MM.1S (cell line): ENCODE data around the gene HPSE2.

Source experiments
- DNase-seq: peaks from one replicate; pipeline ENCODE4 v3.0.0-alpha.2; 2015
- H2AFZ ChIP-seq: fragments of 300-600 bp; sonication (generic); 2 replicates; pipeline ENCODE4 v1.6.0; 2016; ENCODE audit warnings: antibody characterized with exemption, low read length
- H3F3A ChIP-seq: fragments of 300-600 bp; sonication (generic); 2 replicates; pipeline ENCODE4 v1.6.1; 2016; ENCODE audit warnings: mild to moderate bottlenecking, antibody characterized with exemption, low read length, moderate library complexity, mixed read lengths; ENCODE audit not compliant: insufficient read depth
- H3K27ac ChIP-seq: fragments of 300-600 bp; sonication (generic); 2 replicates; pipeline ENCODE4 v1.5.1; 2016; ENCODE audit warnings: mild to moderate bottlenecking, low read length
- H3K27me3 ChIP-seq: fragments of 300-600 bp; sonication (generic); replicated peaks from 2 replicates; pipeline ENCODE4 v1.6.0; 2016; ENCODE audit warnings: low read length; ENCODE audit not compliant: insufficient read depth
- H3K36me3 ChIP-seq: fragments of 300-600 bp; sonication (generic); replicated peaks from 2 replicates; pipeline ENCODE4 v1.6.1; 2016; ENCODE audit warnings: mild to moderate bottlenecking, low read length, mixed read lengths; ENCODE audit not compliant: insufficient read depth
- H3K4me1 ChIP-seq: fragments of 300-600 bp; sonication (generic); 2 replicates; pipeline ENCODE4 v1.6.1; 2016; ENCODE audit warnings: low read length, mixed read lengths
- H3K4me2 ChIP-seq: fragments of 300-600 bp; sonication (generic); 2 replicates; pipeline ENCODE4 v1.6.0; 2016; ENCODE audit warnings: low read depth, low read length
- H3K4me3 ChIP-seq: fragments of 300-600 bp; sonication (generic); 2 replicates; pipeline ENCODE4 v1.5.1; 2016; ENCODE audit warnings: low read length, mixed read lengths
- H3K79me2 ChIP-seq: fragments of 300-600 bp; sonication (generic); 2 replicates; pipeline ENCODE4 v1.6.1; 2016; ENCODE audit warnings: mixed run types, low read length, mixed read lengths
- H3K9ac ChIP-seq: fragments of 300-600 bp; sonication (generic); 2 replicates; pipeline ENCODE4 v1.6.1; 2016; ENCODE audit warnings: low read length, mixed read lengths
- H3K9me2 ChIP-seq: fragments of 300-600 bp; sonication (generic); replicated peaks from 2 replicates; pipeline ENCODE4 v1.6.1; 2016; ENCODE audit warnings: mild to moderate bottlenecking, low read length, mixed read lengths; ENCODE audit not compliant: insufficient read depth
- H3K9me3 ChIP-seq: fragments of 300-600 bp; sonication (generic); replicated peaks from 2 replicates; pipeline ENCODE4 v1.6.1; 2016; ENCODE audit warnings: mild to moderate bottlenecking, low read length, mixed read lengths; ENCODE audit not compliant: insufficient read depth
- H4K20me1 ChIP-seq: fragments of 300-600 bp; sonication (generic); 2 replicates; pipeline ENCODE4 v1.6.1; 2016; ENCODE audit warnings: mild to moderate bottlenecking, low read length, moderate library complexity, mixed read lengths; ENCODE audit not compliant: insufficient read depth
- EZH2 ChIP-seq: fragments of 300-600 bp; sonication (generic); optimal IDR thresholded peaks from 2 replicates; pipeline ENCODE3; 2017; ENCODE audit warnings: low read depth, mild to moderate bottlenecking, antibody characterized with exemption, low read length, mixed read lengths
- EZH2phosphoT487 ChIP-seq: fragments of 300-600 bp; sonication (generic); IDR thresholded peaks from 2 replicates; pipeline ENCODE4 v1.6.1; 2018; ENCODE audit warnings: antibody characterized with exemption, low read length
- TF ChIP-seq, protein P1 (sequence below): fragments of 300-600 bp; sonication (generic); IDR thresholded peaks from 2 replicates; pipeline ENCODE4 v1.5.1; 2016; ENCODE audit warnings: antibody characterized with exemption, low read length, mixed read lengths

Gene HPSE2

GRCh38 chr10:99119258-99119748 is 116.3 kb downstream of the HPSE2 start:
- TF ChIP-seq EZH2 = no peak
- no peak for TF ChIP-seq EZH2phosphoT487
- TF ChIP-seq, protein P1, sequence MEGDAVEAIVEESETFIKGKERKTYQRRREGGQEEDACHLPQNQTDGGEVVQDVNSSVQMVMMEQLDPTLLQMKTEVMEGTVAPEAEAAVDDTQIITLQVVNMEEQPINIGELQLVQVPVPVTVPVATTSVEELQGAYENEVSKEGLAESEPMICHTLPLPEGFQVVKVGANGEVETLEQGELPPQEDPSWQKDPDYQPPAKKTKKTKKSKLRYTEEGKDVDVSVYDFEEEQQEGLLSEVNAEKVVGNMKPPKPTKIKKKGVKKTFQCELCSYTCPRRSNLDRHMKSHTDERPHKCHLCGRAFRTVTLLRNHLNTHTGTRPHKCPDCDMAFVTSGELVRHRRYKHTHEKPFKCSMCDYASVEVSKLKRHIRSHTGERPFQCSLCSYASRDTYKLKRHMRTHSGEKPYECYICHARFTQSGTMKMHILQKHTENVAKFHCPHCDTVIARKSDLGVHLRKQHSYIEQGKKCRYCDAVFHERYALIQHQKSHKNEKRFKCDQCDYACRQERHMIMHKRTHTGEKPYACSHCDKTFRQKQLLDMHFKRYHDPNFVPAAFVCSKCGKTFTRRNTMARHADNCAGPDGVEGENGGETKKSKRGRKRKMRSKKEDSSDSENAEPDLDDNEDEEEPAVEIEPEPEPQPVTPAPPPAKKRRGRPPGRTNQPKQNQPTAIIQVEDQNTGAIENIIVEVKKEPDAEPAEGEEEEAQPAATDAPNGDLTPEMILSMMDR = no peak
- Histone ChIP-seq H3K4me1 (no peaks in the 10 kb centered on the region), H3K27ac (no peak overlapping the region), H3K4me3 (no peak overlapping the region), H3K9me3 (no peaks in the 10 kb centered on the region), H3K27me3 (no peaks in the 10 kb centered on the region), H3K4me2 (no peak overlapping the region), H2AFZ (no peak overlapping the region), H4K20me1 (no peaks in the 10 kb centered on the region), H3F3A (no peaks in the 10 kb centered on the region), H3K79me2 (no peaks in the 10 kb centered on the region), H3K9me2 (no peaks in the 10 kb centered on the region), H3K9ac (no peak overlapping the region), H3K36me3 (no peaks in the 10 kb centered on the region)
- DNase-seq = no peak

GRCh38 chr10:99115703-99116102 is 119.9 kb downstream of the HPSE2 start:
- Histone ChIP-seq H3K9me2 (no peaks in the 10 kb centered on the region), H3K4me1 (no peaks in the 10 kb centered on the region), H3K4me2 (no peak overlapping the region), H3K36me3 (no peaks in the 10 kb centered on the region), H3K27ac (no peak overlapping the region), H3K4me3 (no peak overlapping the region), H4K20me1 (no peaks in the 10 kb centered on the region), H3K9me3 (no peaks in the 10 kb centered on the region), H3K79me2 (no peaks in the 10 kb centered on the region), H2AFZ (no peak overlapping the region), H3F3A (no peaks in the 10 kb centered on the region), H3K27me3 (no peaks in the 10 kb centered on the region), H3K9ac (no peak overlapping the region)
- TF ChIP-seq EZH2phosphoT487 = no peak
- DNase-seq = no peak

DNA sequence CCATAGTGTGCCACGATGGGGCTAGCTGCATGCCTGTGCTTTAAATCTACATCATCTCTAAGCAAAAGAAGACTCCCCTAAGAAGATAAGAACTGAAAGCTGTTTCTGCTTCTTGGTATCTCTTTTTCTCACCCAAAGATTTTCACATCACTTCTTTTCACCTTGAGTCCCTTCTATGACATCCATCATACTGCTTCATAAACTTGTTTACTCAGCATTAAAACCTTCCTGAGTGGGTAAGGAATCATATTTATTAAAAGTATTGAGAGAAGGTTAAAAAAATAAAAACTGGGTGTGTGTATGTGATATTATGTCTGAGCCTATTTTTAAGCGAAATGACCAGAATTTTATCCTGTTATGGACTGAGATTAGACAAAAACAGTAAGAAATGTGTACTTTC is 150.3 kb downstream of the HPSE2 start:
- H2AFZ ChIP-seq = no peak overlapping the region
- no peak overlapping the region for H3K4me3 ChIP-seq
- no peaks in the 10 kb centered on the region for H3K36me3 ChIP-seq
- H4K20me1 ChIP-seq = no peaks in the 10 kb centered on the region
- no peak overlapping the region for H3K4me2 ChIP-seq
- H3K27ac ChIP-seq = no peak overlapping the region
- no peak for DNase-seq
- H3K9me2 ChIP-seq = no peaks in the 10 kb centered on the region
- no peak overlapping the region for H3K9ac ChIP-seq
- H3K79me2 ChIP-seq = no peaks in the 10 kb centered on the region
- no peaks in the 10 kb centered on the region for H3F3A ChIP-seq
- H3K9me3 ChIP-seq = no peaks in the 10 kb centered on the region
- H3K27me3 ChIP-seq = no peaks in the 10 kb centered on the region
- TF ChIP-seq EZH2 (no peak), EZH2phosphoT487 (no peak)
- TF ChIP-seq, protein P1 = no peak
- no peaks in the 10 kb centered on the region for H3K4me1 ChIP-seq

GRCh38 chr10:99084161-99084560 is 151.5 kb downstream of the HPSE2 start:
- Histone ChIP-seq H3K9ac (no peak overlapping the region), H3K9me3 (no peaks in the 10 kb centered on the region), H3K9me2 (no peaks in the 10 kb centered on the region), H3F3A (no peaks in the 10 kb centered on the region), H4K20me1 (no peaks in the 10 kb centered on the region), H3K27me3 (no peaks in the 10 kb centered on the region), H2AFZ (no peak overlapping the region), H3K36me3 (no peaks in the 10 kb centered on the region), H3K79me2 (no peaks in the 10 kb centered on the region), H3K27ac (no peak overlapping the region), H3K4me2 (no peak overlapping the region), H3K4me1 (no peaks in the 10 kb centered on the region), H3K4me3 (no peak overlapping the region)
- DNase-seq = no peak
- TF ChIP-seq EZH2phosphoT487 (no peak), EZH2 (no peak)
- TF ChIP-seq, protein P1 = no peak
